HG03039 (cell line): ENCODE data around the gene RNF208.

Experiments
- ATAC-seq: cut with Tn5 transposase; IDR thresholded peaks from one replicate; pipeline ENCODE4 v1.9.1; 2021; ENCODE audit warnings: mild to moderate bottlenecking, moderate library complexity; ENCODE audit not compliant: unreplicated experiment

RNF208 gene

GRCh38 chr9:137193771-137194170 lies 28.3 kb downstream of the RNF208 start:
- no peak for ATAC-seq

GRCh38 chr9:137192859-137193258 lies 29.2 kb downstream of the RNF208 start:
- no peak for ATAC-seq

- no peak for ATAC-seq
Measured at GRCh38 chr9:137192448-137192780, 29.6 kb downstream of the RNF208 start.

GRCh38 chr9:137191691-137192447 lies 30.2 kb downstream of the RNF208 start:
- no peak for ATAC-seq

- ATAC-seq: no peak
Measured at GRCh38 chr9:137191245-137191644, 30.8 kb downstream of the RNF208 start.

- no peak for ATAC-seq
Measured at GRCh38 chr9:137190315-137190856, 31.7 kb downstream of the RNF208 start.

- ATAC-seq: peak; percentile 2
Measured at GRCh38 chr9:137189297-137190295, 32.4 kb downstream of the RNF208 start.

- ATAC-seq: peak; percentile 68
Measured at GRCh38 chr9:137188490-137189296, 33.3 kb downstream of the RNF208 start, which contains the start of the genes ANAPC2 and SSNA1. ANAPC2 (minus strand) TSS chr9:137188560; CDS start chr9:137188532, 28 bp downstream. SSNA1 (plus strand) TSS chr9:137188676; CDS start chr9:137188727, 51 bp downstream.

GRCh38 chr9:137188086-137188489 lies 34.0 kb downstream of the RNF208 start:
- no peak for ATAC-seq

GRCh38 chr9:137187386-137187785 lies 34.7 kb downstream of the RNF208 start:
- ATAC-seq: no peak

- ATAC-seq: no peak
Measured at GRCh38 chr9:137186385-137186784, 35.7 kb downstream of the RNF208 start.

- no peak for ATAC-seq
Measured at GRCh38 chr9:137185921-137186320, 36.1 kb downstream of the RNF208 start.

- no peak for ATAC-seq
Measured at GRCh38 chr9:137184881-137185660, 37.0 kb downstream of the RNF208 start.

GRCh38 chr9:137183980-137184595 lies 38.0 kb downstream of the RNF208 start:
- no peak for ATAC-seq

- no peak for ATAC-seq
Measured at GRCh38 chr9:137182836-137183235, 39.2 kb downstream of the RNF208 start.

- ATAC-seq: no peak
Measured at GRCh38 chr9:137181680-137182079, 40.4 kb downstream of the RNF208 start.

GRCh38 chr9:137180491-137180890 lies 41.5 kb downstream of the RNF208 start:
- ATAC-seq: no peak

- no peak for ATAC-seq
Measured at GRCh38 chr9:137179761-137180160, 42.3 kb downstream of the RNF208 start.

GRCh38 chr9:137178939-137179630 lies 43.0 kb downstream of the RNF208 start:
- no peak for ATAC-seq
